Amniotic epithelial cell (primary cell): Measurements from ENCODE around the gene TUBA8.
"Not testable (repeated sequence)": the region's sequence is repeated elsewhere in the genome, so short reads cannot be mapped to it uniquely, and the experiment has no call there.

Source experiments
- DNase-seq: peaks from one replicate; pipeline ENCODE4 v3.0.0-alpha.2; 2010; ENCODE audit warnings: low read depth

The TUBA8 gene

DNA sequence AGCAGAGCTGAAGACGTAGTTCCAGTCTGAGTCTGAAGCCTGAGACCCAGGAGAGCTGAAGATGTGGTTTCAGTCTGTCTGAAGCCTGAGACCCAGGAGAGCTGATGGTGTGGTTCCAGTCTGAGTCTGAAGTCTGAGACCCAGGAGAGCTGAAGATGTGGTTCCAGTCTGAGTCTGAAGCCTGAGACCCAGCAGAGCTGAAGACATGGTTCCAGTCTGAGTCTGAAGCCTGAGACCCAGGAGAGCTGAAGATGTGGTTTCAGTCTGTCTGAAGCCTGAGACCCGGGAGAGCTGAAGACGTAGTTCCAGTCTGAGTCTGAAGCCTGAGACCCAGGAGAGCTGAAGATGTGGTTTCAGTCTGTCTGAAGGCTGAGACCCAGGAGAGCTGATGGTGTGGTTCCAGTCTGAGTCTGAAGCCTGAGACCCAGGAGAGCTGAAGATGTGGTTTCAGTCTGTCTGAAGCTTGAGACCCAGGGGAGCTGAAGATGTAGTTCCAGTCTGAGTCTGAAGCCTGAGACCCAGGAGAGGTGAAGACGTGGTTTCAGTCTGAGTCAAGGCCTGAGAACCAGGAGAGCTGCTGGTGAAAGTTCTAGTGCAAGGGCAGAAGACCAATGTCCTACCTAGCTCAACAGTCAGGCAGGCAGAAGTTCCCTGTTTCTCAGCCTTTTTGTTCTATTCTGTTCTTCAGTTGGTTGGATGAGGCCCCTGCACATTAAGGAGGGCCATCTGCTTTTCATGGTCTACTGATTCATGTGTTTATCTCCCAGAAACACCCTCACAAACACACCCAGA lies 3.9 kb upstream of the TUBA8 start:
- DNase-seq, result not testable (repeated sequence)

DNA sequence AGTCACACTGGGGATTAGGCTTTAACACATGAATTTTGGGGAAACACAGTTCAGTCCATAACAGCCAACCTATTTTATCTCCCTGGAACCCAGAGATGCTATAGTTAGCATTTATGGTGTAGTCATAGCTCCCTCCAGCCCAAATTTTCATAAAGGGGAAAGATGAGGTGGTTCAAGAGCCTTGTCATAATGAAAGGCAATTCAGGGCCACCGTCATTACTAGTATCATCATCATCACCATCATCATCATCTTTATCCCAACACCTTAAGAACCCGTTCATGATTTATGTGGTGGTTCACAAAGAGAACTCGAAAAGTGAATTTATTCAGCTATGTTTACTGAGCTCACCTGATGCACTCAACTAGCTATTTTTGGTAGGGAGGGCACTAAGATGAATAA lies 2.4 kb upstream of the TUBA8 start:
- DNase-seq, result no peak

DNA sequence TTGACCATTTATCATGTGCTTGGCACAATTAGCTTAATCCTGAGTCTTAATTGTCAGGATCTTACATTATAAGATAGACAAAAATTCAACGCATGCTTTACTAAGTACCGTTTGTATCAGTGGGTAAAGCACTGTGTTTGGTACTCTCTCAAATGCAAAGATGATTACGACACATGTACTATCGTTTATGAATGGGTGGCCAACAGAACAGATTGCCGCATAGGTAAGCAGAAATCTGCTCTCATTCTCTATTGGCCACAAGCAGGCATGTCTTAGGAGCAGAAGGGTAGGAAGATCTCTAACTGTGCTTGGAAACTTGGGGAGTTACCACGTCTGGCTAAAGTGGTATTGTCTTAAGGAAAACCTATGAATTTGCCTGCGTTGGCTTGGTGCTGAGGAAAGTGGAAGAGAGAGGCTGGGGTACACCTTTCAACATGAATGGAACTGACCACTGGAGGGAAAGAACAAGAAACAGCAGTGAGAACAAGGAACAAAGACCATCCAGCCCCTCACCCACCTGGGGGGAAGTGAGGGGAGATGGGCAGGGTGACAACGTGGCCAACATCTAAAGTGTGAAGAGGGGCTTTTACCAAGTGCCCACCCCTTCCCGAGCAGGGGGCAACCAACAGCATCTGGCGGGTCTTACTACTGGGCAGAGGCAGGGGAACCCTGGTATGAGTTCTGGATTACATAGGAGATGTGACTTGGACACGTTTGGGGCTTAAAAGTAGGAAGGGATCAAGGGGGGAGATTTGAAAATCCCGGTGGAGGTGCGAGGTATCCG lies 1.0 kb upstream of the TUBA8 start:
- no peak for DNase-seq

DNA sequence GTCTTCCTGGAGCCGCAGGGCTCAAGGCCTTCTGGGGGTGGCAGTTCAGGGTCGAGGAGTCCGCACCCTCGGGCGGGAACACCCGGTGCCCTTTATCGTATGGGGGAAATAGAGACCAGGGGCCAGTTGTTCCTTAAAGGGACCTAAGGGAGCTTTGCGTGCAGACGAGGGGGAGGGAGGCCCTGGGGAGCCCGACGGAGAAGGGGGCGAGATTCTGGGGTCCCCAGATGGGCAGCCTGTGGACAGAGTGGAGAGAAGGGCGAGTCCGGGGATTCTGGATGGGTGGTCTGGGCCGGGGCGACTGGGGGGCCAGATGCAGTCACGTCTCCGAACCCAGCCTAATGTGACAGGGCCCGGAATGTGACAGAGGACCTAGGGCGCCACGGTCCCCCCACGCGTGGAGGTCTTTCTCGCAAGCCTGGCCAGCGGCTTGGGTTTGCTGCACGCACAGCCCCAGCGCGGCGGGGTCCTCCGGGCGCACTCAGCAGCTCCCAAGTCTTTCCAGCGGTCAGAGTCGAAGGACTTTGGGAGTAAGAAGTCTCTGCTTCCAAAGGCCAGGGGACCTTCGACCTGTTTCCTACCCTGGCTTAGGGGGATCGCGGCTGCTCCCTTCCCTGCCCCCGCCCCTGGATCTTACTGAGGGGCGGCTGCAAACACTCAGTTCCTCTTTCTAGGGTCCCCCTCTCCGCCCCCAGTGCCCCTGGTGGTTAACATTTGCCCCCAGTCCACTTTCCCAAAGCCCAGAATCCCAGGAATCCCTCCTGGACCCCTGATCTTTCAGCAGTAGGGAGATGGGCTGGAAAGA lies 547 bp downstream of the TUBA8 start:
- no peak for DNase-seq

DNA sequence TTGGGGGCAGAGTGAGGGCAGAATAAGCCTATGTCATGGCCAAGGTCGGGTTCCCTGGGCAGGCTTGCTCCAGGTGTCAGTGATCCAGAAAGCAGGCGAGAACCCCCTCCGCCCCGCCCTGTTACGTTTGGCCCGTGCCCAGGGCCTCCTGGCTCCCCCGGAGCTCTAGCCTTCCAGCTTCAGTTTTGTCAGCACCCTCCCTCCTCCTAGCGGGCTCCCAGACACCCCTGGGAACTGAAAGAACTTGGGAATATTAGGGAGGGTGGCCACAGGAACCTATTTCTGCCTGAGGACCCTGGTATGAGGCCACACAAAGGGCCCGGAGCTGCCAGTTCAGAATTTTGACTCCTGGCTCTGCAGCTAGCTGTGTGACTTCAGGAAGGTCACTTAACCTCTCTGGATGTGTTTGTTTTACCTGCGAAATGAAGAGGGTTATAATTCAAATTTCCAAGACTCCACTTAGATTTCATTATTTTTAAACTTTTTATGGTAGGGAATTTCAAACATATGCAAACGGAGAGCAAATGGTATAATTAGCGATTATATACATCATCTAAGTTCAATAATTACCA lies 1.2 kb downstream of the TUBA8 start:
- DNase-seq, result no peak

DNA sequence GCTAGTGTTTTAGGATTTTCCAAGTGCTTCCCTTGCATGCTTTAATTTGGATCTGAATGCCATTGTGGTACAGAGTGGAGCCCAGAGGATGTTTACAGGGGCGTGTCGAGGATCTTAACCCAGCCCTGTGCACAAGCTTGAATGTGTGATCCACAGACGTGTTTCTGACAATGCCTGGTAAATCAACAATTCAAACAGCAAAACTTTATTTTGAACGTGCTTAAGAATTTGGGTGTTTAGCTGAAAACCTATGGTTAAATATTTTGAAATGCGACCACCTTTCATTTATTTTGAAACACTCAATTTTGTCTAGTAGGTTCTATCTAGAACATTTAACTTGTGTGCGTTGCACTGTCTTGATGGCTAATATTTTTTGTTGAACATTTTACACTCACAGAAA lies 1.8 kb downstream of the TUBA8 start:
- DNase-seq, result no peak

DNA sequence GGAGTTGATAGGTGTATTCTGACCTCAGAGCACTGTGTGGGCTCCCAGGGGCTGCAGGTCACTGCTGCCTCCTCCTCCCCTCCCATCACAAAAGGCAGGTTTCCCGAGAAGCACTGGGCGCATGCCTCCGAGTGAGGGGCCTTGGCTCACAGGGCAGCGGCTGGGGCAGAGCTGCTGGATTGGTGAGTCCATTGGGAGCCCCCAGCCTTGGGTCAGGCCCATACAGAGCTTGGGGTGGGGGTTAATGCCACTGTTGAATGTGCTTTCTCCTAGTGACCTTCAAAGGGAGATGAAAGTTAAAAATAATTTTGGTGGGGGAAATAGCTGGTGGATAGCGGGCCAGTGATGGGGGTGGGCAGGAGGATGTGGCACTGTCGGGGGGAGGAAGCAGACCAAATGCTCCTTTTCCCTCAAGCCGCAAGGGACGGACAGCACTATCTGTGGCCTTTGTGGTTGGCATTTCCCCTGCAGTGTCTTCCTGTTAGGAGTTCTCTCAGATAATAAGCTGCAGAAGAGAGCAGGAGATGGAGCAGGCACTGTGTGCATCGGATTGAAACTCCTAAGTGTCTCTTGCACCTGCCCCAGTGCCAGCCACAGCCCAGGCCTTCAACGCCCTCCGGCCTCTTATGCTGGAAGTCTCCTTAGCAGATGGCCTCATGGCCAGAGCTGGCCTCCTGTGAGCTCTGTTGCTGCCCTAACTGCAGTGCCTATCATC lies 3.2 kb downstream of the TUBA8 start:
- no peak for DNase-seq

DNA sequence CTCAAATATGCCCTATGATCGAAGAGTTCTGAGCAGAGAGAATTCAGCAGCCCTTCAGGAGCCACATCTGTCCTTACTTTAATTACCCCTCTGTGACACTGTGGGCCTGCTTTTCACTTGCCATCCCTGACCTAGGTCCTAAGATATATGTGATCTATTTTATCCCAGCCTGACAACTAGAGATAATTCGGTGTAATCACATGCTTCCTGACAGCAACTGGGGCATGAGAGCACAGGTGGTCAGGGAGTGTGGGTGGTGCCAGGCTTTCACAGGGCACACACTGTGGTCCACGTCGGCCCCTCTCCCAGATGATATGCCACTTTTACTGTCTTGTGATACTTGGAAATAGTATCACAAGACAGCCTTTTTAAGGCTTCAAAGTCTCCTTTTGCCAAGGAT lies 3.9 kb downstream of the TUBA8 start:
- no peak for DNase-seq

DNA sequence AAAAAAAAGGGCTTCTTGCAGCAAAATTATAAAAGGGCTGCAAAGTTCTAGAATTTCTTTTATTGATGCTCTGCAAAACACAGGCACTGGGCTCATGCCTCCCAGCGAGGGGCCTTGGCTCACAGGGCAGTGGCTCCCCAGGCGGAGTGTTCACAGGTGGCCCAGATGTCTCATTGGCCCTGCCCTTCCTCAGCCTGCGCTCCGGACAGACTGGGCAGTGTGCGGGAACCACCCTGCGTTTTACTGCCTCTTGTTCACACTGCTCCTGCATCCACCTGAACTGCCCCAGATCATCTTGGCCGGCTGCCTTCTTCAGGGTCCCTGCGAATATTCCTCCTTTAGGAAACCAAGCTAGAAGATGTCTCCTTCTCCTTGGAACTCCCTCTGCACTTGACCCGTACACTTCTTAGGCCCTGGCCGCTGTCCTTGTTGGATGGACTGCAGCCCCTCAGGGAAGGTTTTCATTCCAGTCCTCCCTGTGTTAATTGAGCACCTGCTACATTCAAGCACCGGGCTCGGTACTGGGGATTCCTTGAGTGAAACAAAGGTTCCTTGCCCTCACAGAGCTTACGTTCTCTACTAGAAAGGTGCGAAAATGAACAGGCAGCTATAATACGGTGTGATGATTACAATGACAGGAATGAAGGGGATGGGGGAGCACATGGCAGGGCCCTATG lies 4.5 kb downstream of the TUBA8 start:
- DNase-seq, result no peak

DNA sequence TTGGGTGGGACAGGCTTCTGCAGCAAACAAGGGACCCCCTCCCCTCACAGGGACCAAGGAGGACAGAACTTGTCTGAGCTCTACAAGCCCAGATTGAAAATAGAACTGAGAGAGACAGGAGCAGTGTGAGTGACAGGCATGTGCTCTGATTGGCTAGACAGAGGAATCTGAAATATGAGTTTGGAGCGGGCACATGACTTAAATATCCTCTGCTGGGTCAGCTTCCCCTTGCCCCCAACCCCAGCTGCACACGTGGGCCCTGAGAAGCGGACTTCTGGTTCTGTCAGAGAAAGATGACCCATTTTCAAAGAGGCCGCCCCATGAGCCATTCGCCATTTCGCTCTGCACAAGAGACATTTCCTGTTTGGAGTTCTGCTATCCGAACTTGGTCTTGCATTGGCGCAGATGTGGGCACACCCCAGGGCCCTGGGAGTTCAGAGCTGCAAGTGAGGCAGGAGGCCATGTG lies 5.3 kb downstream of the TUBA8 start:
- DNase-seq, result no peak

DNA sequence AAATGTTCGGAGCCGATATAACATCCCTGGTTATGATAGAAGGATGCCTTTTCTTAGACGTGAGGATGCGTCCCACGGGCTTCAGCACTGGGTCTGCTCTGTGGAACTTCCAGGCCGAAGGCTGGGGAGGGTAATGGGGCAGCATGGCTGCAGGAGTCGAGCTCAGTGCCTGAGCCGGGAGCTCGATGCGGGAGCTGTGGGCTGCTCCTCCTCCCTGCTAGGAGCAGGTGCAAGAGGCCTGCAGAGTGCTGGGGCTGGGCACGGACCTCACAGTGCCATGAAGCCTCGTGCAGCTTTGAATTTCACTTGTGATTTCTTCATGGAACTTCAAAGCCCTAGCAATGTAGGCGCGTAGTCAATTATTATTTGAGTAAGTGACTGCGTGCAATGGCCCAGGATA lies 6.0 kb downstream of the TUBA8 start:
- DNase-seq, result no peak

DNA sequence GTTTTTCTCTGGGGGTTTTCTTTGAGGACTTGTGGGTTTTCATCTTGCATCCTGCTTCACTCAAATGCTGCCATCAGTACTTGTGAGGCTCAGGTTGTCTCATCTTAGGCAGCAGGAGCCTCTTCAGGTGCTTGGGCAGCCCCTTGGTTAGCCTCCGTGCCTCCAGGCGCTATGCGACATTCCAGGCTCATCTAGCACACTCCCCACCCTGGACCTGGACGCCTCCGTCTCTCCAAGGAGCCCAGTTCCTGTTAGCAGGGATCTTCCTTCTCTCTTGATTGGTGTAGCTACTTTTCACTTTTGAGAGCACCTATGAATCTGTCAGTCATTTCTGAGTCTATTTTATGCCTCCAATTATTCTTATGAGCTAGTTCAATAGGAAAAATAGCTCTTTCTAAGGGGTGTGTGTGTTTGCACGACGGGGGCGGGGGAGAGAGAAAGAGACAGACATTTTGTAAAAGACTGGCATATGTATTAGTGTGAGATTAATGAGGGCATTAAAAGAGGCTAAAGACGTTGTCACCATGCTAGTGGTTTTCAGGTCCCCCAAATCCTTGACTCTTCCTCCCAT lies 7.8 kb downstream of the TUBA8 start:
- DNase-seq, result no peak

DNA sequence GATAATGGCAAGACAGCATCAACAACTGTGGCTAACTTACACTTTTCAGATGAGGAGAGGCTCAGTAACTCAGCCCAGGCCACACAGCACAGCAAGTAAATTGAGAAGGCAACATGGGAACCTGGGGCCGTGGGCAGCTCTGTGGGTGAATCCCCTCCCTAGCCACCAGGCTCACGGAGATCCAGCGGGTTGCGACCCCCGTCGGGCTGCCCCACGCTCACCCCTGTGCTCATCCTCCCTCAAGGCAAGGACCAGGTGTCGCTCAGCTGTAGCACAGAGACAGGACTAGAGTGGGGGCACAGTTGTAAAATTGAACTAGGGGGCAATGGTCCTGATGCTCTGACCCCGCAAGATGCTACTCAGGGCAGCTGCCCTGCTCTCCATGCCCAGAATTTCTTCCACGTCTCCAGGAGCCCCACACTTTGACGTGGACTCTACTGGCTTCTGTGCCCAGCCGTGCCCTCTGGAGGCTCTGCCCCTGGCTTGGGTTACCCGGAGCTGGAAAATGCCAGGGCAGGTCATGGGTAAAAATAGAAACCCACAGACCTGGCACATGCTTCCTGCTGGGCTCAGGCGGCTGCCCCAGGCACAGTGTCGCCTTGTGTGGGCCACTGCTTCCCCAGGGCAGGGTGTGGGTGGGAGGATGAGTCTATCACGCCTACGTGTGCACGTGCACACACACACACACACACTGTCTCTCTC lies 9.0 kb downstream of the TUBA8 start:
- DNase-seq, result no peak

DNA sequence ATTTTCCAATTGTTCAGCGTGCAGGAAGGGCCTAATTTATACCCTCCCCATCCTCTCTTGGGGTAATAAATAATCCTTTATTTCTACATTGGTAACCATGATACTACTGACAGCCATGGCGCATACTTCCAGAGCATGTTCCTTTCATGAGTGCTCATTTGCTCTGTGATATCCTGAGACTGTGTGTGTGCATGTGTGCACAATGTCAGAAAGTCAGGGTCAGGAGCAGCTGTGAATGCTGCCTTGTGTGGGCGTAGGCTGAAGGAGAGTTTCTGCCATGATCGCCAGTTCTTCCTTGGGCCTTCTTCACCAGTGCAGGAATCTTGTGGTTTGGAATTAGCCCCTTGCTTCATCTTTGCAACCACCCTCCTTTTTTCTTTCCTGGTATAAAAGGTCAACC lies 10.2 kb downstream of the TUBA8 start:
- DNase-seq, result peak; percentile 8

DNA sequence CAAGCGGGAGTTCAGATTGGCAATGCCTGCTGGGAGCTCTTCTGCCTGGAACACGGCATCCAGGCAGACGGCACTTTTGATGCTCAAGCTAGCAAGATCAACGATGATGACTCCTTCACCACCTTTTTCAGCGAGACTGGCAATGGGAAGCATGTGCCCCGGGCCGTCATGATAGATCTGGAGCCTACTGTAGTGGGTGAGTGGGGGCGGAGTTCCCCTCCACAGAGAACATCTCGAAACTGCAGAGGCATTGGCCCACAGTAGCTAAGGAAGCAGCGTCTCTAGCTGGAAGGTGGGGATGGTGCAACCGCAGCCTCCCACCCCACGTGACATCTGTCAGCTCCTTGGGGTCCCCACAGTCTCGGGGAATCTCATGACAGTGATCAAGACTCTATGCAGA lies 10.9 kb downstream of the TUBA8 start:
- DNase-seq, result no peak

DNA sequence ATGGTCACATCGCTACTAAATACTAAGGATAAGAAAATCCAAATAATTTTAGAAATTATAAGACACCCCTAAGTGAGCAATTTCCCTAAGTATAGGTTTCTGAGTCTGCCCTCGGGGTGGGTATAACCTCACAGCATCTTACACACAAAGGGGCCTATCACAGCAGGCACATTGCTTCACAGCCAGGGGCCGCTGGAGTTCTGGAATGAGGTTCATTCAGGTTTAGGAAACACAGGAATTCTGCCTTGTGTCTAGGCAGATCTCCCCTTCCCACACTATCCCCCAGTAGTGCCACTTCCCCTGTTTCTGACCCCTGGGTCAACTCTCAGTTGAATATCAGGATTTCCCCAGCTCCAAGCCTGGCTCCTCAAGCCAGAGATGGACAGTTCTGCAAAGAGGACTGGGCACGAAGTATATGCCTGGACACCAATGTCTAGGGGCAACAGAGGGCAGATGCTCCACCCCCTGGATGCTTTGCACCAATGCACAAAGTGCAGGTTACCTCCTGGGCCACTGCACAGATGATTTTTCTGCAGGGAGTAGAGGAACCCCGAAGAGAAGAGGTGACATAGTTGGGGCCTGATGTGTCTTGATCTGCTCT lies 11.4 kb downstream of the TUBA8 start:
- no peak for DNase-seq

DNA sequence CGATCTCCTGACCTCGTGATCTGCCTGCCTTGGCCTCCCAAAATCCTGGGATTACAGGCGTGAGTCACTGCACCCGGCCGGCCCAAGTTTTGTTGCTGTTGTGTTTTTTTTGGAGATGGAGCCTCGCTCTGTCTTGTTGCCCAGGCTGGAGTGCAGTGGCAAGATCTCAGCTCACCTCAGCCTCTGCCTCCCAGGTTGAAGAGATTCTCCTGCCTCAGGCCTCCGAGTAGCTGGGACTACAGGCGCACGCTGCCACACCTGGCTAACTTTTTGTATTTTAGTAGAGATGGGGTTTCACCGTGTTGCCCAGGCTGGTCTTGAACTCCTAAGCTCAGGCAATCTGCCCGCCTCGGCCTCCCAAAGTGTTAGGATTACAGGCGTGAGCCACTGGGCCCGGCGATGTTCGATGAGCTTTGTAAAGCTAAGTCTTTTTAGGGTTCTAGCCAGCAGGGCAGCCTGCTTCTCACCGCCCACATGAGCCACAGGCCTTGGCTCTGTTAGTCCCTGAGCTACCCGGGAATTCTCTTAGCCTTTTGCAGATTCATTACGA lies 12.9 kb downstream of the TUBA8 start:
- DNase-seq, result not testable (repeated sequence)

DNA sequence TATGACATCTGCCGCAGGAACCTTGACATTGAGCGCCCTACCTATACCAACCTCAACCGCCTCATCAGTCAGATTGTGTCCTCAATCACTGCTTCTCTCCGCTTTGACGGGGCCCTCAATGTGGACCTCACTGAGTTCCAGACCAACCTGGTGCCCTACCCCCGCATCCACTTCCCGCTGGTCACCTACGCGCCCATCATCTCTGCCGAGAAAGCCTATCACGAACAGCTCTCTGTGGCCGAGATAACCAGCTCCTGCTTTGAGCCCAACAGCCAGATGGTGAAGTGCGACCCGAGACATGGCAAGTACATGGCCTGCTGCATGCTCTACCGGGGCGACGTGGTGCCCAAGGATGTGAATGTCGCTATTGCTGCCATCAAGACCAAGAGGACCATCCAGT lies 16.0 kb downstream of the TUBA8 start:
- no peak for DNase-seq

DNA sequence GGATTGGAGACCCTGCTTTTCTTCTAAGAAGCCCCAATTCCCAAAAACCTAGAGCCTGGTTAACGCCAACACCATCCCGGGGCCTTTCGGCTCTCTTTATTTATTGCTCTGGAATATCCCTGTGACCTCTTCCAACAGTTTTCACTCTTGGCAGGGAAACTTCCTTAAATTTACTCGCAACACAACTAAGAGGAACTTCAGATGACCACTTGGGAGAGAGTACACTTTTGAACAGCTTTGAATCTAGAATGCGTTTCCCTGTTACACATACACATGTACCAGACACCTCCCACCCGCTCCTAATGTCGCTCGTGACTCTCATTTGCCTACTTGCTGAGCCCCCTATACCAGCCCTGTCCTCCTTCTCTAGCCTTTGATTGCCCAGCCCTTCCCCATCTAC lies 19.4 kb downstream of the TUBA8 start:
- DNase-seq, result no peak
